GM12878 (cell line): ENCODE data around the gene GRB10. TPM values are rescaled to one million over a fixed set of nuclear protein-coding genes. Genes with fewer than 3 reads are reported as not detected.

Source experiments
- ELK1 ChIP-seq: IDR thresholded peaks from 2 replicates; pipeline ENCODE4 v1.6.1; 2012; ENCODE audit warnings: low read depth, low read length, improper control_type of control experiment
- NR2F1 ChIP-seq: fragments of 450-650 bp; conservative IDR thresholded peaks from 2 replicates; pipeline ENCODE4 v1.6.1; 2017; ENCODE audit warnings: mild to moderate bottlenecking
- SIX5 ChIP-seq: IDR thresholded peaks from 2 replicates; pipeline ENCODE4 v1.6.1; 2011; ENCODE audit warnings: mild to moderate bottlenecking, low read depth, low read length, moderate library complexity; ENCODE audit not compliant: severe bottlenecking
- TCF12 ChIP-seq: IDR thresholded peaks from 2 replicates; pipeline ENCODE4 v1.6.1; 2011; ENCODE audit warnings: low read depth, mild to moderate bottlenecking, low read length
- polyA plus RNA-seq, 11 experiments: library from polyadenylated mRNA; depleted of rRNA in 4 of 11; unstranded in 6 of 11; stranded (reverse) in 5 of 11; fragments of >200 nt; fragmentation: Nextera tagmentation in 4 of 11; fragmentation: Illumina TruSeq in 1 of 11; extraction: Ambion mirVana in 4 of 11; extraction: Trizol in 1 of 11; gene quantifications; 1 replicate in 1 of 11; 2 replicates in 10 of 11; pipeline versions ENCODE4 v1.2.1 to v1.2.3, GENCODE V29; 2011 to 2016; ENCODE audit warnings: inconsistent platforms in 2 of 11, missing spikeins in 2 of 11, low read depth in 1 of 11
- total RNA-seq, 4 experiments: library from RNA; depleted of rRNA in 3 of 4; stranded (reverse); fragments of >200 nt in 3 of 4; fragmentation: Illumina TruSeq in 1 of 4; extraction: Trizol in 1 of 4; gene quantifications; 2 replicates each; pipeline versions ENCODE4 v1.2.1 to v1.2.3, GENCODE V29; 2013 to 2021
- TF ChIP-seq, protein P1 (sequence below): fragments of 450-650 bp; IDR thresholded peaks from 2 replicates; pipeline ENCODE4 v1.6.1; 2017; ENCODE audit warnings: mild to moderate bottlenecking, moderate library complexity

Gene GRB10
- total and polyA plus RNA-seq, 10 of the 15 experiments (the other 5 are each of a cell fraction or from before 2014, with no cell fraction given), result 0.04 to 0.33 TPM; not detected in 8

GRCh38 chr7:50540785-50541579 lies 241.7 kb downstream of the GRB10 start (continued):
- no peak for TF ChIP-seq ELK1
- TF ChIP-seq SIX5, result no peak
- TF ChIP-seq, protein P1, sequence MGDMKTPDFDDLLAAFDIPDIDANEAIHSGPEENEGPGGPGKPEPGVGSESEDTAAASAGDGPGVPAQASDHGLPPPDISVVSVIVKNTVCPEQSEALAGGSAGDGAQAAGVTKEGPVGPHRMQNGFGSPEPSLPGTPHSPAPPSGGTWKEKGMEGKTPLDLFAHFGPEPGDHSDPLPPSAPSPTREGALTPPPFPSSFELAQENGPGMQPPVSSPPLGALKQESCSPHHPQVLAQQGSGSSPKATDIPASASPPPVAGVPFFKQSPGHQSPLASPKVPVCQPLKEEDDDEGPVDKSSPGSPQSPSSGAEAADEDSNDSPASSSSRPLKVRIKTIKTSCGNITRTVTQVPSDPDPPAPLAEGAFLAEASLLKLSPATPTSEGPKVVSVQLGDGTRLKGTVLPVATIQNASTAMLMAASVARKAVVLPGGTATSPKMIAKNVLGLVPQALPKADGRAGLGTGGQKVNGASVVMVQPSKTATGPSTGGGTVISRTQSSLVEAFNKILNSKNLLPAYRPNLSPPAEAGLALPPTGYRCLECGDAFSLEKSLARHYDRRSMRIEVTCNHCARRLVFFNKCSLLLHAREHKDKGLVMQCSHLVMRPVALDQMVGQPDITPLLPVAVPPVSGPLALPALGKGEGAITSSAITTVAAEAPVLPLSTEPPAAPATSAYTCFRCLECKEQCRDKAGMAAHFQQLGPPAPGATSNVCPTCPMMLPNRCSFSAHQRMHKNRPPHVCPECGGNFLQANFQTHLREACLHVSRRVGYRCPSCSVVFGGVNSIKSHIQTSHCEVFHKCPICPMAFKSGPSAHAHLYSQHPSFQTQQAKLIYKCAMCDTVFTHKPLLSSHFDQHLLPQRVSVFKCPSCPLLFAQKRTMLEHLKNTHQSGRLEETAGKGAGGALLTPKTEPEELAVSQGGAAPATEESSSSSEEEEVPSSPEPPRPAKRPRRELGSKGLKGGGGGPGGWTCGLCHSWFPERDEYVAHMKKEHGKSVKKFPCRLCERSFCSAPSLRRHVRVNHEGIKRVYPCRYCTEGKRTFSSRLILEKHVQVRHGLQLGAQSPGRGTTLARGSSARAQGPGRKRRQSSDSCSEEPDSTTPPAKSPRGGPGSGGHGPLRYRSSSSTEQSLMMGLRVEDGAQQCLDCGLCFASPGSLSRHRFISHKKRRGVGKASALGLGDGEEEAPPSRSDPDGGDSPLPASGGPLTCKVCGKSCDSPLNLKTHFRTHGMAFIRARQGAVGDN, result no peak
- no peak for TF ChIP-seq TCF12
- TF ChIP-seq NR2F1, result no peak

Other genes with a start within 250 kb of the GRB10 start
- gene DDC, start 217.5 kb downstream of the GRB10 start, total RNA-seq (2014; rRNA removed), result not detected in 2 replicates
- gene DDC, start 217.5 kb downstream of the GRB10 start, total RNA-seq (2014; rRNA removed; fragmentation: Illumina TruSeq; extraction: Trizol), result not detected in 2 replicates
- gene DDC, start 217.5 kb downstream of the GRB10 start, total RNA-seq (2021), result not detected in 2 replicates
- gene DDC, start 217.5 kb downstream of the GRB10 start, polyA plus RNA-seq (2011; rRNA removed), result not detected in 2 replicates
- not detected in 2 replicates for gene DDC, start 217.5 kb downstream of the GRB10 start, polyA plus RNA-seq (2014; fragmentation: Illumina TruSeq; extraction: Trizol)
- gene DDC, start 217.5 kb downstream of the GRB10 start, polyA plus RNA-seq (2014; fragmentation: Nextera tagmentation; extraction: Ambion mirVana), result not detected
- not detected in 2 replicates for gene DDC, start 217.5 kb downstream of the GRB10 start, polyA plus RNA-seq (2014; rRNA removed)
- gene DDC, start 217.5 kb downstream of the GRB10 start, polyA plus RNA-seq (2016; fragmentation: Nextera tagmentation; extraction: Ambion mirVana), result not detected